ENCODE measurements around the gene SYVN1. TPM values are rescaled to one million over a fixed set of nuclear protein-coding genes. Genes with fewer than 3 reads are reported as not detected.
A peak's percentile ranks its signal among the peaks of the same experiment; 100 is the strongest.
"Not testable (repeated sequence)": the region's sequence is repeated elsewhere in the genome, so short reads cannot be mapped to it uniquely, and the experiment has no call there.

Gene SYVN1
- total RNA-seq, 2 donors from 2014 or later: 80.6 to 81.1 TPM

DNA sequence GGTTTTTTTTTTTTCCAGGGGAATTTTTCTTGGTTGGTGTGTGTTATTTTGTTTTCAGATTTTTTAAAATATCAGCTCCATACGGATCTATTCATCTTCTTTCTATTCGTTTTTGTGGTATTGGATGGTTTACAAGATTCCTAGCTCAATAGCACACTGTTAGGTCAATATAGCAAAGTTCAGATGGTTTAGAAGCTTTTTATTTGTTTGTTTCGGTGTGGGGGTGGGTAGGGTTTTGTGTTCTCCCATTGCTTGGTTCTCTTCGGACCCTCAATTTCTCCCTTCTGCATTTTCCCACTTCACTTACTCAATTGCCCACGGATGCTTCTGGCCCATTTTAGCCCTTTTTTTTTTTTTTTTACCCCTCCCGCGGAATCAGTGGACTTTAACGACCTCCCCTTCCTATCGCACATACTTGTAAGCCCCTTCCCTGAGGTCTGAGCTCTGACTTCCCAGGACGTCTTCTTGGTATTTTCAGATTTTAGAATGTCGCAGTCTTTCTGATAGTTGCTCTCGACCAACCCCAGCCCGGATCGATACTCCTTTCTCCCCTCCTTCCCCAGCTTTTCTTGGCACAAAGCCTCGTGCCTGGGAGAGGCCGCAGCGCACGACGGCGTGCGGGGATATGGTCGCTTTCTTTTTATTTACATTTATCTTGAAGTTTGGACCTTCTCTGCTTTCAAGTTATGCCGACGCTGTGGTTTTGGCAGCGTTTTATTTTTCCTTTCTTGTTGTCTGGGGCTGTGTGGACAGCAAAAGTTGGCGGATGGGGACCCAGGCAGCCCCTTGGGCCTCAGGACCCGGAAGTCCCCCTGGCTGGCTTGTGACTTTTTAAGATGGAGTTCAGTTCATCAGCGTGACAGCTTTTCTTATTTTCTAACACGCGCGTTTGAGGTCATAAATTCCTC is 31.3 kb upstream of the SYVN1 start:
- ATAC-seq (no peak), DNase-seq (no peak)
- H3K27me3 Mint-ChIP-seq: peaks cover under 1% of the 10 kb centered on the region
- no peaks in the 10 kb centered on the region for H3K9me3 ChIP-seq (ENCODE audit: control insufficient read depth, low read length, poor library complexity, severe bottlenecking)
- H3K4me1 Mint-ChIP-seq: peaks cover 4% of the 10 kb centered on the region
- no peaks in the 10 kb centered on the region for H3K36me3 Mint-ChIP-seq (ENCODE audit: low read depth)
- H3K27ac Mint-ChIP-seq: no peak overlapping the region
- H3K4me3 Mint-ChIP-seq: no peak overlapping the region

DNA sequence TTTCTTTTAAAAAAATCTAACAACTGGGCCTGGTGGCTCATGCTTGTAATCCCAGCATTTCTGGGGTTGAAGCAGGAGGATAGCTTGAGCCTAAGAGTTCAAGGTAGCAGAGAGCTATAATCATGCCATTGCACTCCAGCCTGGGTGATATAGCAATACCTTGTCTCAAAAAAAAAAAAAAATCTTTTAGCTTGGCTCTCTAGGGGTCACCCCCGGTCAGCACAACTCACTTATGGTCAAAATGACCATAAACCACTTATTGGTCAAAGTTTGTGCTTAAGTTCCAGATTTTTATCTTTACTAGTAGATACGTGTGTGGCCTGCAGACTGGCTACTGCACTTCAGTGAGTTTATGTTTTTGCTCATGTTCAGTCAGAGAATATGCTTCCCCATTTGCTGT is 29.4 kb upstream of the SYVN1 start:
- no peaks in the 10 kb centered on the region for H3K36me3 Mint-ChIP-seq (ENCODE audit: low read depth)
- H3K4me3 Mint-ChIP-seq: no peak overlapping the region
- H3K9me3 ChIP-seq (ENCODE audit: control insufficient read depth, low read length, poor library complexity, severe bottlenecking): no peaks in the 10 kb centered on the region
- DNase-seq: no peak
- peaks cover 15% of the 10 kb centered on the region for H3K27me3 Mint-ChIP-seq
- no peaks in the 10 kb centered on the region for H3K4me1 Mint-ChIP-seq
- no peak for ATAC-seq
- H3K27ac Mint-ChIP-seq: no peak overlapping the region

DNA sequence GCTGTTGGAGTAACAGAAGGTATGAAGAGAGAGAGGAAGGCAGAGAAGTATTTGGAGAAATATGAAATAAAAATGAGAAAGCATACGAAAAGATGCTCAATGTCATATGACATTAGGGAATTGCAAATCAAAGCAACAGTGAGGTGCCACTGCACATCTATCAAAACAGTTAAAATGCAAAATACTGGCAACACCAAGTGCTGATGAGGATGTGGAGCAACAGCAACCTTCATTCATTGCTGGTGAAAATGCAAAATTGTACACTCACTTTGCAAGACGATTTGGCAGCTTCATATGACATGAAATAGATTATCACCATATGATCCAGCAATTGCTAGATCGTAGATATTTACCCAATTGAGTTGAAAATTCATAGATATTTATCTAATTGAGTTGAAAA is 26.3 kb upstream of the SYVN1 start:
- Mint-ChIP-seq H3K4me3 (no peak overlapping the region), H3K4me1 (no peaks in the 10 kb centered on the region), H3K27me3 (peaks cover 15% of the 10 kb centered on the region), H3K27ac (no peak overlapping the region), H3K36me3 (ENCODE audit: low read depth) (no peaks in the 10 kb centered on the region)
- H3K9me3 ChIP-seq (ENCODE audit: control insufficient read depth, low read length, poor library complexity, severe bottlenecking): no peaks in the 10 kb centered on the region
- DNase-seq (no peak), ATAC-seq (no peak)

DNA sequence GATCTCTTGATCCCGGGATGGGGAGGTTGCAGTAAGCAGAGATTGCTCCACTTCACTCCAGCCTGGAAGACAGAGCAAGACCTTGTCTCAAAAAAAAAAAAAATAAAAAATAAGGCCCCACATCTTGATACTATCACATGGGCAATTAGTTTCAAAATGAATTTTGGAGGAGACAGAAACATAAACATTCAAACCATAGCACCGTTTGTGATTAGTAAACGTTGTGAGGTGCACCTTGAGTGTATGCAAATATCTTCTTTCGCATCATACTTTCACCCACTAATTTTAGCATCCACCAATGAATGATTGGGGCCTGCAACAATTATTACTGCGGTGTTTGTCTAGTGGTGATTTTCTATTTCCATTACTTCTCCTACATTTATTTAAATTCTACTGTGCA is 24.7 kb upstream of the SYVN1 start:
- no peak overlapping the region for H3K27ac Mint-ChIP-seq
- peaks cover 15% of the 10 kb centered on the region for H3K27me3 Mint-ChIP-seq
- no peaks in the 10 kb centered on the region for H3K9me3 ChIP-seq (ENCODE audit: control insufficient read depth, low read length, poor library complexity, severe bottlenecking)
- no peaks in the 10 kb centered on the region for H3K4me1 Mint-ChIP-seq
- DNase-seq: no peak
- no peak overlapping the region for H3K4me3 Mint-ChIP-seq
- no peaks in the 10 kb centered on the region for H3K36me3 Mint-ChIP-seq (ENCODE audit: low read depth)
- ATAC-seq: no peak

DNA sequence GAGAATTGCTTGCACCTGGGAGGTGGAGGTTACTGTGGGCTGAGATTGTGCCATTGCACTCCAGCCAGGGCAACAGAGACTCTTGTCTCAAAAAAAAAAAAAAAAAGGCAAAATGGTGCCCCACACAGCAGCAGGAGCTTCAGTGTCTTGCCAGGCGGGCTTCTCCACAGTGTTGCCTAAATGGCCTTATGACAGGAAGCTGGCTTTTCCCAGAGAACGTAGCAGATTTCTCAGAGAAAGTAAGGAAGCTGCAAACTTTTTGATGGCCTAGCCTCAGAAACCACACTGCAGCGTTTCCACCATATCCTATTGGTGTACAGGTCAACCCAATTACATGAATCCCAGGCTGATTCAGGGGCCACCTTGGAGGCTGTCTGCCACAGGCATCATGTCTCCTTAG is 23.0 kb upstream of the SYVN1 start:
- no peak overlapping the region for H3K27ac Mint-ChIP-seq
- H3K36me3 Mint-ChIP-seq (ENCODE audit: low read depth): no peaks in the 10 kb centered on the region
- DNase-seq (no peak), ATAC-seq (no peak)
- H3K9me3 ChIP-seq (ENCODE audit: control insufficient read depth, low read length, poor library complexity, severe bottlenecking): no peaks in the 10 kb centered on the region
- H3K4me3 Mint-ChIP-seq: no peak overlapping the region
- peaks cover 15% of the 10 kb centered on the region for H3K27me3 Mint-ChIP-seq
- no peaks in the 10 kb centered on the region for H3K4me1 Mint-ChIP-seq

DNA sequence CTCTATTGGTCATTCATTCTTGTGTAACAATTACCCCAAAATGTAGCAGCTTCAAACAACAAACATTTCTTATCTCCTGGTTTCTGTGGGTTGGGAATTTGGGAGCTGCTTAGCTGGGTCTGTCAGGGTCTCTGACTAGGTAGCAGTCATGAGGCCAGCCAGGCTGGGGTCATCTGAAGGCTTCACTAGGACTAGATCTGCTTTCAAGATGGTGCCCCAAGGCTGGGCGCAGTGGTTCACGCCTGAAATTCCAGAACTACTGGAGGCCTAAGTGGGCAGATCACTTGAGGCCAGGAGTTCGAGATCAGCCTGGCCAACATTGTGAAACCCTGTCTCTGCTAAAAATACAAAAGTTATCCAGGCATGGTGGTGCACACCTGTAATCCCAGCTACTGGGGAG is 22.6 kb upstream of the SYVN1 start:
- no peak for ATAC-seq
- Mint-ChIP-seq H3K27me3 (peaks cover 15% of the 10 kb centered on the region), H3K4me3 (no peak overlapping the region), H3K36me3 (ENCODE audit: low read depth) (no peaks in the 10 kb centered on the region), H3K27ac (no peak overlapping the region), H3K4me1 (peaks cover 2% of the 10 kb centered on the region)
- no peaks in the 10 kb centered on the region for H3K9me3 ChIP-seq (ENCODE audit: control insufficient read depth, low read length, poor library complexity, severe bottlenecking)
- DNase-seq: no peak

DNA sequence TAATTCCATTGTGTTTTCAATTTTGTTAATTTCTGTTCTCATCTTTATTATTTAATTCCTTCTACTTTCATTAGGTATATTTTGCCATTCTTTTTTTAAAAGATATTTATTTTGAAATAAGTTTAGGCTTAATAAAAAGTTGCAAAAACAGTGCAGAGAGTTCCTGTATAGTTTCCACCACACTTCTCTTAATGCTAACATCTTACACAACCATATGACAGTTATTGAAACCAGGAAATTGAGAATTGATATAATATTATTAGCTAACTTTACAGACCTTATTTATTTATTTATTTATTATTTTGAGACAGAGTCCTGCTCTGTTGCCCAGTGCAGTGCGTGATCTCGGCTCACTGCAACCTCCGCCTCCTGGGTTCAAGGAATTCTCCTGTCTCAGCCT is 21.9 kb upstream of the SYVN1 start:
- H3K4me3 Mint-ChIP-seq: no peak overlapping the region
- ATAC-seq (no peak), DNase-seq (no peak)
- no peak overlapping the region for H3K27ac Mint-ChIP-seq
- H3K9me3 ChIP-seq (ENCODE audit: control insufficient read depth, low read length, poor library complexity, severe bottlenecking): no peaks in the 10 kb centered on the region
- H3K4me1 Mint-ChIP-seq: peaks cover 5% of the 10 kb centered on the region
- H3K27me3 Mint-ChIP-seq: peaks cover 15% of the 10 kb centered on the region
- no peaks in the 10 kb centered on the region for H3K36me3 Mint-ChIP-seq (ENCODE audit: low read depth)

DNA sequence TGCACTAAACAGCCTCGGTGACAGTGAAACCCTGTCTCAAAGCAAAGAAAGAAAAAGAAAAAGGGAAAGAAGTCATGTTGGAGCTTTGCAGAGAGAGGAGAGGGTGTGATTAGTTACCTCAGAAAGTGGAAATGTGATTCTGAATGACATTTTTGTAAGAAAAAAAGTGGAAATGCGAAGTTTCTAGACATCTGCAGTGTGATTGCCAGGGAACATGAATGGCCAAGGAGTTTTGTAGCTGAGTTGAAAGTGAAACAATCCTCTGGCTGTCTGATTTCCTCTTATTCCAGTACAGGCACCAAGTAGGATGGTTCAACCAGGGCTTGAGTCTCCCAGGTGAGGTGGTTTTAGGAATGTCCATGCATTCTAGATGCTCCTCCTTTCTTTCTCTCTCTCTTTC is 17.8 kb upstream of the SYVN1 start:
- peaks cover 2% of the 10 kb centered on the region for H3K36me3 Mint-ChIP-seq (ENCODE audit: low read depth)
- H3K9me3 ChIP-seq (ENCODE audit: control insufficient read depth, low read length, poor library complexity, severe bottlenecking): no peaks in the 10 kb centered on the region
- peaks cover 6% of the 10 kb centered on the region for H3K4me1 Mint-ChIP-seq
- H3K4me3 Mint-ChIP-seq: no peak overlapping the region
- DNase-seq: no peak
- H3K27me3 Mint-ChIP-seq: no peaks in the 10 kb centered on the region
- ATAC-seq: no peak
- no peak overlapping the region for H3K27ac Mint-ChIP-seq

DNA sequence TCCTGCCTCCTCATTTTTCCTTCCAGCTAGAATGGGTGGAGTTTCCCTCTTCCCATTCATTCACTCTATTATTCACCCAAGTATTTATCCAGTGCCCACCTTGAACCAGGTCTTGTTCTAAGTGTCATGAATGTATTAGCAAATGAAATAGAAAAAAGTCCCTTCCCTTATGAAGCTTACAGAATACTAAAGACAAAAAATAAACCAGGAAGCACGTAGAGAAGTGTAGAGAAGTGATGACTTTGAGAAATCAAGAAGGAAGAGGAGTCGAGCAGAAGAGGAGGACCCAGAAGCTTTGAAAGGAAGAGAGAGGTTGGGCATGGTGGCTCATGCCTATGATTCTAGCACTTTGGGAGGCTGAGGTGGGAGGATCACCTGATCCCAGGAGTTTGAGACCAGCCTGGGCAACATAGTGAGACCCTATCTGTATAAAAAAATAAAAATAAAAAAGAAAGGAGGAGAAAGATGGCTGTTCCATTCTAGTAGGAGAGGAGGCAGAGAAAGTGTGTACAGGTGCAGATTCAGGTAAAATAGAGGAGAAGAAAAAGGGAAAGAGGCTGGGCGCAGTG is 17.1 kb upstream of the SYVN1 start:
- H3K4me3 Mint-ChIP-seq: no peak overlapping the region
- no peaks in the 10 kb centered on the region for H3K27me3 Mint-ChIP-seq
- peak overlapping the region; percentile 78 for H3K27ac Mint-ChIP-seq
- H3K9me3 ChIP-seq (ENCODE audit: control insufficient read depth, low read length, poor library complexity, severe bottlenecking): no peaks in the 10 kb centered on the region
- DNase-seq (no peak), ATAC-seq (no peak)
- H3K4me1 Mint-ChIP-seq: peaks cover 6% of the 10 kb centered on the region
- H3K36me3 Mint-ChIP-seq (ENCODE audit: low read depth): peaks cover 2% of the 10 kb centered on the region

DNA sequence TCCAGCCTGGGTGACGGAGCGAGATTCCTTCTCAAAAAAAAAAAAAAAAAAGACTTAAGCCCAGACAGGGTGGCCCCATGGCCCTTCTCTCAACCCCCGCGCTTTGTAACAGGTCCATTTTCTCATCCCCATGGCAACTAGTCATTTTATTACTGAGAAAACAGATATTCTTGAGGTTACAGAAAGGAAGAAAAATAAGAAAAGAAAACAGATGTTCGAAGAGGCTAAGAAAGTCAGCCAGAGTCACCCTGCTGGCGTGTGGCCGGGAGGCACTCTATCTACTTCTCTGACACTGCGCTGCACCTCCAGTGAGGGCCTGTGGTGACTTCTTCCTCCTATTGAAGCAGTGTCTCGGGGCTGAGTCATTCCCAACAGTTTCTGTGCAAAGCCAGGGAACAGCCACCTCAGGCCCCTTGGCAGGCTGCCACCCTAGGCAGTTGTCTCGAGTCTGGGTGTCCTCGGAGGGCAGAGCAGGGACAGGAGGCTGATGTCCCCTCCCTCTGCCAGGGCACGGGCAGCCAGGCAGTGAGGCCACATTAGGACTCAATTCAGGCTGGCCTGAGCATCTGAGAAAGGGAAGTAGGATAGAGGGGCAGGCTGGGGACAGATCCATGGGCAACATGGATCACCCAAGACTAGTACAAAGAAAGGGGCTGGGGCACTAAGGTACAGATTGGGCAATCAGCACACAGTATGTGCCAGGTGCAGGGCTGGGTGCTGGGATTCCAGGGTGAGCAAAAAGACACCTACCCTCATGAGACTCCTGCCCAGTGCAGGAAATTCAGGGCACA is 16.4 kb upstream of the SYVN1 start:
- H3K4me3 Mint-ChIP-seq: no peak overlapping the region
- peaks cover 2% of the 10 kb centered on the region for H3K36me3 Mint-ChIP-seq (ENCODE audit: low read depth)
- peak; percentile 42 for ATAC-seq
- H3K27me3 Mint-ChIP-seq: no peaks in the 10 kb centered on the region
- DNase-seq: no peak
- H3K4me1 Mint-ChIP-seq: peaks cover 6% of the 10 kb centered on the region
- peak overlapping the region; percentile 78 for H3K27ac Mint-ChIP-seq
- H3K9me3 ChIP-seq (ENCODE audit: control insufficient read depth, low read length, poor library complexity, severe bottlenecking): no peaks in the 10 kb centered on the region

DNA sequence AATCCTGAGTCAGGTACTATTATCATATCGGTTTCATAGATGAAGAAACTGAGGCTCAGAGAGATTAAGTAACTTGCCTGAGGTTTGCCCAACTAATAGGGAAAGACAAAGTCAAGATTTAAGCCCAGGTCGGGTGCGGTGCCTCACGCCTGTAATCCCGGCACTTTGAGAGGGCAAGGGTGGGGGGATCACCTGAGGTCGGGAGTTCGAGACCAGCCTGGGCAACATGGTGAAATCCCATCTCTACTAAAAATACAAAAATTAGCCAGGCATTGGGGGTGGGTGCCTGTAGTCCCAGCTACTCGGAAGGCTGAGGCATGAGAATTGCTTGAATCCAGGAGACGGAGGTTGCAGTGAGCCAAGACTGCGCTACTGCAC is 15.8 kb upstream of the SYVN1 start:
- not testable (repeated sequence) for H3K4me1 Mint-ChIP-seq; H3K36me3 Mint-ChIP-seq (ENCODE audit: low read depth); H3K9me3 ChIP-seq (ENCODE audit: control insufficient read depth, low read length, poor library complexity, severe bottlenecking); ATAC-seq; H3K27me3 Mint-ChIP-seq; H3K4me3 Mint-ChIP-seq; DNase-seq; H3K27ac Mint-ChIP-seq

DNA sequence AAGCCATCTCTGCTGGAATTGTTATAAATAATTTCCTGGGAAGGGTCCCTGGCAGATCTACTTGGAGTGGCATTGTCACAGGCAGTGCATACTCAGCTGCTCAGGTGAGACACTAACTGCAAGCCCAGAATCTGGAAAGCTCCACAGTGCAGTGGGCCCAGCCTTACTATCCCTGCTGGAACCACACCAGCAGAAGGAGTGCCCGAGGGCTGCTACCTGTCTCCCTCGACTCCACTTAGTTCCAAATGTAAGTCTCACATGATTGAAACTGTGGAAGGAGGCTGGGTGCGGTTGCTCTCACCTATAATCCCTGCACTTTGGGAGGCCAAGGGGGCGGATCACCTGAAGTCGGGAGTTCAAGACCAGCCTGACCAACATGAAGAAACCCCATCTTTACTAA is 14.3 kb upstream of the SYVN1 start:
- Mint-ChIP-seq H3K27me3 (peaks cover 6% of the 10 kb centered on the region), H3K27ac (no peak overlapping the region), H3K36me3 (ENCODE audit: low read depth) (peaks cover 2% of the 10 kb centered on the region), H3K4me3 (no peak overlapping the region), H3K4me1 (peaks cover 6% of the 10 kb centered on the region)
- no peaks in the 10 kb centered on the region for H3K9me3 ChIP-seq (ENCODE audit: control insufficient read depth, low read length, poor library complexity, severe bottlenecking)
- ATAC-seq (no peak), DNase-seq (no peak)

DNA sequence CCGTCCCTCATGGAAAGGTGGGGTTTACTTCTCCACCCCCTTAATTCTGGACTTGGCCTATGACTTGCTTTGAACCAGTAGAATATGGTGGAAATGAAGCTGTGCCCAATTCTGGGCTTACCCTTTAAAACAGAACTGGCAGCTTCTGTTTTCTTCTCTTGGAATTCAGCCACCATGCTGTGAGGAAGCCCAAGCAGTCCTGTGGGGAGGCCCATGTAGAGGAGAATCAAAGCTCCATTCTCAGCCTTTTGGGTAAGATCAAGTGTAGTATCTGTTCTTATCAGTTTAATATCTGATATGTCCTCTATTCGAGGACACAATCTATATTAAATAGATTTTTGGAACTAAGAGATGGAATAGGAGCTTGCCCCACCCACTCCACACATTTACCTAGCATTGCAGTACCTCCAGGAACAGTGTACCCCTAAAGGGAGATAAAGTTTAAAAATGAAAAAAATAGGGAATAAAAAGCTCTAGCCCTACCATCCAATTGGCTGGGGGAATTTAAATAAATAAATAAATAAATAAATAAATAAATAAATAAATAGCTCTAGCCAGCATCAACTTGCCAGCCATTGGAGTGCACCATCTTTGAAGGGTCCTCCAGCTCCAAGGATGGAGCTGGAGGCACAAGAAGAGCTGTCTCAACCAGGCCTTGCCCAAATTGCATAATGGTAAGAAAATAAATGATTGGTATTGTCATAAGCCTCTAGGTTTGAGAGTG is 13.2 kb upstream of the SYVN1 start:
- no peak for ATAC-seq
- H3K9me3 ChIP-seq (ENCODE audit: control insufficient read depth, low read length, poor library complexity, severe bottlenecking): no peaks in the 10 kb centered on the region
- Mint-ChIP-seq H3K27ac (no peak overlapping the region), H3K4me1 (peaks cover 6% of the 10 kb centered on the region), H3K4me3 (no peak overlapping the region), H3K36me3 (ENCODE audit: low read depth) (peaks cover 2% of the 10 kb centered on the region), H3K27me3 (peaks cover 6% of the 10 kb centered on the region)
- no peak for DNase-seq
